HS-27A (cell line): ENCODE results near the gene PDE7B.

ENCODE experiments used
- DNase-seq: peaks from one replicate; pipeline ENCODE4 v3.0.0-alpha.2; 2012; ENCODE audit warnings: low read depth, missing footprints

The PDE7B gene

DNA sequence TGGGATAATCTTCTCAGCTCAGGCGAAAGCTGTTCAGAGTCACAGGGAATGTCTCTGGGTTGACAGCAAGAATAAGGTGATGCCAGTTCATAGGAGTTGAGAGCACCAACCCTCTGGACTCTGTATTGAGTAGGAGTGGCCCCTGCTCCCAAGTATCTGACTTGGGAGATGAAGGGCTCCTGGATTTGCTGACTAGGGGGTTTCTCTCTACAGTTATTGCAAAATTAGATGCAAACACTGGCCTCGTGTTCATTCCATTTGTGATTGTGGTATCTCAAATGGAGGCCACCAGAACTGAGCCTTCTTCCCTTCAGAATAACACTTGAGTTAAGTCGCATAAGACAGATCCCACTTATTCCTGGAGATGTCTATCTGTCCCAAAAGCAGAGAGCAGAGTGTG lies 135.7 kb downstream of the PDE7B start:
- no peak for DNase-seq

DNA sequence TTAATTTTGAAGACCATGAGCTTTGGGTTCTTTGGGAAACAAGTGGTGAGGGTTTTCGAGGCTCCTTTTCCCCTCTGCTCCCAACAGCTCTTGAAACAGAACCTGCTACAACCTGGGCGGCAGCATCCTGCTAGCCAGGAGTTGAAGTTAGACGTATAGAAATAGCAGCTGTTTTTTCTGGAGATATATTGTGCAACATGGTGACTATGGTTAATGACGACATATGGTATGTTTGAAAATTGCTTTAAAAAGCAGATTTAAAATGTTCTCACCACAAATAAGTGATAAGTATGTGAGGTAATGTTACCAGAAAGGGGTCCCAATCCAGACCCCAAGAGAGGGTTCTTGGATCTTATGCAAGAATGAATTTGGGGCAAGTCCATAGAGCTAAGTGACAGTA lies 138.9 kb downstream of the PDE7B start:
- DNase-seq = no peak

DNA sequence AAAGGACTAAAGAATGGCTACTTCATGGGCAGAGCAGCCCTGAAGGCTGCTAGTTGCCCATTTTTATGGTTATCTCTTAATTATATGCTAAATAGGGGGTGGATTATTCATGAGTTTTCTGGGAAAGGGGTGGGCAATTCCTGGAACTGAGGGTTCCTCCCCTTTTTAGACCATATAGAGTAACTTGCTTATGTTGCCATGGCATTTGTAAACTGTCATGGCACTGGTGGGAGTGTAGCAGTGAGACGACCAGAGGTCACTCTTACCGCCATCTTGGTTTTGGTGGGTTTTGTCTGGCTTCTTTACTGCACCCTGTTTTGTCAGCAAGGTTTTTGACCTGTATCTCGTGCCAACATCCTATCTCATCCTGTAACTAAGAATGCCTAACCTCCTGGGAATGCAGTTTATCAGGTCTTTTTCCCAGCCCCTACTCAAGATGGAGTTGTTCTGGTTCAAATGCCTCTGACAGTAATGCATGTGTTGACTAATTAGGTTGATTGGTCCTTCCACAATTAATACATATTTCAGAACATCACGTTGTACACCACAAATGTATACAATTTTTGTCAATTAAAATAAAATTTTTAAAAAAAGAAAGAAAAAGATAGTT lies 139.5 kb downstream of the PDE7B start:
- DNase-seq = no peak

DNA sequence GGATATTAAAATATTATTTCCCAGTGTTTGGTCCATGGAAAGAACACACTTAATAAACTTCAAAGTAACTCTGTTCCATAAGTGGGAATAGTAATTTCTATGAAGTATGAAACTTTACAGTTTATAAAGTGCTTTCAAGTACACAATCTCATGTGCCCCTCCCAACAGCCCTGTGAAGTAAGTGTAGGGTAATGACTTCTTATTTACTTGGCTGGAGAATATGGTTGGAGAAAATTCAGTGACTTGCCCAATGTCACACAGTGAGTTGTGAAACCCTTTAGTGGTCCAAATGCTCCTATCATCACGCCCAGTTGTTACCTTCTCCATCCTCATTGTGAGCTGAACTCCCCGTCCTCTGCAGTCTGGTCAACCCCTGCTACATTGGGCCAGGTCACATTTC lies 141.2 kb downstream of the PDE7B start:
- DNase-seq = no peak

DNA sequence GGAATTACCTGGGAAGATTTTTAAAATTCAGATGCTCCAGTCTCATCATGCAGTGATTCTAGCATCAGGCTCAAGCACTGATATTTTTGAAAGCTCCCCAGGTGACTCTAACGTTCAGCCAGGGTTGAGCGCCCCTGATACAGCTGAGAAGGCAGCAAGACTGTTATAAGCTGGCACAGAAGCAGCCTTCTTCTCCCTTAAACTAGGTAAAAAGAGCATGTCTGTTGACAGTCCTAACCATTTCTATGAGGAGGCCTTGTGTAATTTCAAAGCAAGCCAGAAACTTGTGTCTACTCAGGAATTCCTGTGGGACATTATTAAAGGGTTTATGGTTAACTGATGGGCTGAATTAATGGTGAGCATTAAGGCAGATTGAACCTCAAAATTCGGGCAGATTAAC lies 141.9 kb downstream of the PDE7B start:
- no peak for DNase-seq

DNA sequence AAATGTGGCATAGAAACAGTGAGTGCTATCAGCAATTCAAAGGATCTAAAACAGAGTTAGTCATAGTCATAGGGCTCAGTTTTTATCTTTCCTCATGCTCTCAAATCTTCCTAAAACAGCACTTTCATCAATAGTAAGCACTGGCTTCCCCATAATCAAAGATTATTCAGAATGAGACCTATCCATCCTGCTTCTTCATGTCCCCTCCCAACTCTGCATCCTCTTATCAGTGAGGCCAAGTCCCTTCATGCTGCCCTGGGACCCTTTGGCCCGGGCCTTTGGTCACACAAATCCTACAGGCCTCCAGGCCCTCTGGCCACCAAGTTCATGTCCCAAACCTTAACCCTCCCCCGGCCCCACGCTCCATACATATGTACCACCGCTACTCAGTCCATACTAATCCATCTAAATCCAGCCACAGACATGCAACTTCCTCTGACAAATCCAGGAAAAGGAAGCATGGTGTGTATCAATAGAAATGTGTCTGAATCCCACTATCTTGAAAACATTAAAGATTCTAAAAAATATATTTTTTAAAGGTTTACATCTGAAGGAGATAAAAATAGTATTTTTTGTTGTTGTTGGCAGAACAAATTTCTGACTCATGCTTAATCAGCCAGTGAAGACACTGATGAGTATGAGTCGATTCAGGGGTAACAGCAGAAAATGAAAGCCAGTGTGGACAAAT lies 143.5 kb downstream of the PDE7B start:
- DNase-seq = no peak

DNA sequence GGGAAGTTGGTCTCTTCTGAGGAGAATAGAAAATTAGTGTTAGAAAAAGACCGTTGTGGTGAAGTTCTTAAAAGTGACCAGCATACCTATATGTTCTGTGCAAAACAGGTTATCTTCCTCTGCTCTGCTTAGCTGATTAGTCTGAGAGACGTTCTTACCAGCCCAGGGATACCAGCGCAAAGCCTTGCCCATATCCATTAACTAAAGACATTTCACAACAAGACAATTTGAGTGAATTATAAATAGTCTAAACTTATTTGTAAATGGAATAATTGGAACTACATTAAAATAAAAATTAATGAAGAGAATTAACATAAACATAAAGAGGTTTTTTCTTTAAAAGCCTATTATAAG lies 144.0 kb downstream of the PDE7B start:
- DNase-seq = no peak

DNA sequence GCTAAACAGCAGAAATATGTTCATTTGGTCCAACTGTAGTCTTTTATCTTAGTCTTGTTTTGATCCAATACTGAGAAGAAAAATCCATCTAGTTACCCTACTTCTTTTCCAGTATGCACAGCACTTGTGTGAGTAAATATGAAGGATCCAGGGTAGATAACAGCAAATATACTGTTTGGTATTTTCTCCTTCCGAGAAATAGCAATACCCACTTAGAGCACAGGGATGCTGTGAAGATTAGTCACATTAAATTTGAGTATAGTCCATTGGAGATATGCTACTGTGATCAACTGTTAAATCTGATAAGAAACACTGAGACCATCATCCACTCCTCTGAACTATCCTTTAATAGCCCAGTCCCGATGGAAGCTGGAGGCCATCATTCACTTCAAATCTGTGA lies 145.2 kb downstream of the PDE7B start:
- no peak for DNase-seq

DNA sequence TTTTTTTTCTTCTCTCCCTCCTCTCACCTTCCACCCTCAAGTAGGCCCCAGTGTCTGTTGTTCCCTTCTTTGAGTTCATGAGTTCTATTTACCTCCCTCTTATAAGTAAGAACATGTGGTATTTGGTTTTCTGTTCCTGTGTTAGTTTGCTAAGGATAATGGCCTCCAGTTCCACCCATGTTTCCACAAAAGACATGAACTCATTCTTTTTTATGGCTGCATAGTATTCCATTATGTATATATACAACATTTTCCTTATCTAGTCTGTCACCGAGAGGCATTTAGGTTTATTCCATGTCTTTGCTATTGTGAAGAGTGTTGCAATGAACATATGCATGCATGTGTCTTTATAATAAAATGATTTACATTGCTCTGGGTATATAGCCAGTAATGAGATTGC lies 147.9 kb downstream of the PDE7B start:
- no peak for DNase-seq

DNA sequence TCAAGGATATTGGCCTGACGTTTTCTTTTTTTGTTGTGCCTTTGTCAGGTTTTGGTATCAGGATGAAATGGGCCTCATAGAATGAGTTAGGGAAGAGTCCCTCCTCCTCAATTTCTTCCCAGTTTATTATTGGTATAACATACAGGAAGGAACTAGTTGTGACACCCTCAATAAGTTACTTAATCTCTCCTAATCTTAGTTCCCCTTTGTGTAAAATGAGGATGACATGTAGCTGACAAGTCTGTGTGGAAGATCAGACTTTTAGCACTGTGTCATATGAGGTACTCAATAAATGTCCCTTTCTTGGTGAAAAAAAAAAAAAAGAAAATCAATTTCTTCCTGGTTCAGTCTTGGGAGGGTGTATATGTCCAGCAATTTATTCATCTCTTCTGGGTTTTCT lies 155.8 kb downstream of the PDE7B start:
- no peak for DNase-seq

DNA sequence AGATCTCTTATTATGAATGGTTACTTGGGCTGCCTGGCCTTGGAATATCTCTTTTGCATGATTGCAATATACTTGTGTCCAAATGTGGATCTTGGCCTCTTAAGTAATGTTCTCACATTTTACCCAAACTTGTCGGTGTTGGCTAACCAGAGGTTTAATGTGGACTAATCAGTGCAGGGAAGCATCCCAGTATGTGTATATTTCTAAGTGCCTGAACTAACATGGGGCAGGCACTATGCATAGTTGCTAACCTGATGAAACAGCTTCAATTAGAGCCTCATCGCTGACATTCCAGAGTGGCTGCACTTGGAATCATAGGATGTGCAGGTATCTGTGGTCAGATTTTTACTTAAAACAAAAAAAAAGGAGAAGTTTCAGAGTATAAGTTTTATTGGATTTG lies 160.0 kb downstream of the PDE7B start:
- DNase-seq = no peak

DNA sequence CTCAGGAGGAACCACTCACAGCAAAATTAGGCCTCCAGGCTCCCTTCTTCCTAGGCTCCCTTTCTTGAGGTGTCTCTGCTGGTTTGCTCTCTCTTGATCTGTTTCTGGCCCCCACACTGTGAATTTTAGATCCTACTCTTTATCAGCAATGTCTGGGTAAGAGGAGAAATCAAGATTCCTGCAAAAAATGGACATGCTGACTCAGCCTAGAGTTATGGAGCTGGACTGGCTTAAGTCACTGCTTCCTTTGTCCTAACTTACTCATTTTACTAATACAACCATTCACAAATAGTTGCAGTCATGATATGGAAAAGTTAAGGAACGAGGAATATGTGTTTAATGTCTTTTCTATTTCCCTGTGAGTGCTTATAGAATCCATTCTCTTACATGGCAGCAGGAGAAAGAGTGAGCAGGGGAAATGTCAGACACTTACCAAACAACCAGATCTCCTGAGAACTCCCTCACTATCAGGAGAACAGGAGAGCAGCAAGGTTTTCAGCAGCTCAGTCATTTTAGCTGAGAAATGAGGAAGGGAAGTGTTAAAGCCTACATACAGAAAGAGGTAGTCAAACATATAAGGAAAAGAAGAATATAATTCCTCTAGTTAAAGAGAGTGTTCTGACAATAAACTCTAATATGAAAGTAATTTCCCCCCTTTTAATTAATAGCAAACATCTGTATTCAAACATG lies 160.8 kb downstream of the PDE7B start:
- DNase-seq = peak; percentile 80

DNA sequence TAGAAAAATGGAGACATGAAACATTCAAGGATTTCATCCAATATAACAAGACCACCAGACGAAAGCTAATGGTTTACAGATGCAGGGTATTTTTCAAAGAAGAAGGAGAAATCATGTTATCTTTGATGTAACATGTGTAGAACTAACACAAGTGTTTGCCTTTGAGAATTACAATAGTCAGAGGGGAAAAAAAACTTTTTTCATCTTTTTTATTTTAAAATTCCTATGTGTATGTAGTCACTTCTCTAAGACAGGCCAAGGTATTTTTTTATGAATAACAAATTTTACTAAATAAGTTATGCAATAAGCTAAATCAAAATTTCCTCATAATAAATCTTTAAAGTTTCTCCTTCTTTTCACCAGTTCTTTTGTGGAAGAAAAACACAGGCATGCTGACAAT lies 161.4 kb downstream of the PDE7B start:
- DNase-seq = no peak

DNA sequence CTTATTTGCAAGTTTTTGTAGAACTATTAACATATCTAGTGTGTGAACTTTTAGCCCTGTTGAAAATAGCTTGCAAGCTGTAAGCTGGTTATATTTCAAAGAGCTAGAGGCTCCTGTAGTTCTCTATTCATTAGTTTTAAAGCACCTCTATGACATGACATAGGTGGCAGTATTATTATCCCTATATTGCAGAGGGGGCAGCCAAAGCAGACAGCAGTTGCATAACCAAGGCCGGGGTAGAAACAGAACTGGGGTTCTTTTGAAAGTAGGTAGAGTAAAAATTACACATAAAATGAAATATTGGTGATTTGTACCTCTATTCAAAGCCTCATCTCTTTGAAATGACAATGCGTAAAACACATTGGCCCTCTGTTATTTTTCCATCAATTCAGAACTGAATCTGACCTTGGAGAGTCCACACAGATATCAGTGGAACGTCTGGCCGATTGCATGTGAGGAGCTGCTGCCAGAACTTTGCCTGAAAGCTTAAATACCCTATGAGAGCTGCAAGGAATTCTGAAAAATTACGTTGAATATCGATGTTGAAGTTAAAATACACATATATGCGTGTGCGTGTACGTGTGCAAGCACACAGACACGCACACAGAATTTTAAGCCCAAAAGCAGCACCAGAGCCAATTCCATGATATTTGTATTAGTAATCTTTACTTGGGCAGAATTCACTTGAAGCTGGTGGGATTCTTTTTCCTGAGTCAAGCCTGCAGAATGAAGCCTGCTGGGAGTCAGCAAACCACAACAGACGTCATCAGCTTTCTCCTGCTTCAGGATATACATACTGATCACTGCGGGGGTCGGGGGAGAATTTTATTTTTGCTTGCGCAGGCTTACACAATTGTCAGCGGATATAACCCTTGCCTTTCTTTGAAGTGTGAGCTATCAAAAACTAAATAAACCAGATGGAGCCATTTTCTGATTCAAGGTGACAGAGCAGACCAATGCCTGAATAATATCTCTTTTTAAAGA lies 163.2 kb downstream of the PDE7B start:
- peak; percentile 98 for DNase-seq

DNA sequence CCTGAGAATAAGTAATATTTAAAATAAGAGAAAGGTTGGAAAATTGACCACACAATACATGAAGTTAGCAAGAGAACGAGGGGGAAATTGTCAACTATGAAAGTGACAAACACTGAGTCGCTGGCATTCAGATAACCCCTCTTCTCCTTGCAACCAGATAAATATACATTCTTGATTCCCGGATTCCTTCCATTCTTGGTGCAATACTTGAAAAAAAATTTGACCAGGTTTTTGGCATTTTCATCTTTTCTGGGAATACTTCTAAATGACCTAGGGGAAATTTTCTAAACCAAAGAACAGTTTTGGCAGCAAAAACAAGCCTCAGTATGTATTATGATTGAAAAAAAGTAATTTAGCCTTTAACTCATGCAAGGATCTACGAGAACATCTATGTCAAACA lies 164.0 kb downstream of the PDE7B start:
- no peak for DNase-seq

DNA sequence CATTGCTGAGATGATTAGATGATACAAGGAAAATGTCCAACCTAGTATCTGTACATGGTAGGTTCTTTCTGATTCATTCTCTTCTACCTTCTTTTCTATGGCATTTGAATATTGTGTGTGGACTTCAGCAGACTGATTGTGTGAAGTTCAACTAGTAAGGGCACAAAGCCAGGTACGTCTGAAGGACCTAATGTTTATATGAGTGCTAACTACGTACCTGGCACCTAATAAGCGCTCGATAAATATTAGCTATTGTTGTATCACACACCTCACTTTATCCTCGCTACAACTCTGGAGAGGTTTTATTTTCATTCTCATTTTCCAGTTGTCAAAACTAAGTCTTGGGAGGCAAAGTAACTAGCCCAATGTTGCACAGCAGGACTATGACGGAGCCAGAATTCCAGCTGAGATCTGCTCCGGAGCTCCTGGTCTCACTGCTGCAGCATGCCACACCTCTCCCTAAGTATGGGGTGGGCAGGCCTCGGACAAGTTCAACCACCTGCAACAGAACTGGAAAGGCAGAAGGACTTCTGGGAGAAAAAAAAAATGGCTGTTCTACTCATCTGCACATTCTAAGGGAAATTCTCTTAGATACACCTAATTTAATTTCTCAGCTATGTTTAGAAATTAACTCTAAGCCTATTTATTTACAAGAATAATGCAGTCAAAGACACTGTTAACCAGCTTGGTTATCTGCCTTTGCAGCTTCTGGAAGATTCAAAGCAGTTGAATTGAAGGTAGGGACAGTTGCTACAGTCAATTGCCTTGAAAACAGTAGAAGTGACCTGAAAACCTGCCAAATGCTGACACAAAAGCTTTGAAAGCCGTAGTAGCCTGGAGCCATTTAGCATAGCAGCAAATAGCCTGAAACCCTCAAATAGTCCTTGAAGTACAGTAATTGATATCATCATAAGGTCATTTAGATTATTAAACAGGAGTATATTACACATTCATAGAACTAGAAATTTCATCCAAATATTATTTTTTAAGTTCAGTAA lies 165.0 kb downstream of the PDE7B start:
- DNase-seq = no peak

DNA sequence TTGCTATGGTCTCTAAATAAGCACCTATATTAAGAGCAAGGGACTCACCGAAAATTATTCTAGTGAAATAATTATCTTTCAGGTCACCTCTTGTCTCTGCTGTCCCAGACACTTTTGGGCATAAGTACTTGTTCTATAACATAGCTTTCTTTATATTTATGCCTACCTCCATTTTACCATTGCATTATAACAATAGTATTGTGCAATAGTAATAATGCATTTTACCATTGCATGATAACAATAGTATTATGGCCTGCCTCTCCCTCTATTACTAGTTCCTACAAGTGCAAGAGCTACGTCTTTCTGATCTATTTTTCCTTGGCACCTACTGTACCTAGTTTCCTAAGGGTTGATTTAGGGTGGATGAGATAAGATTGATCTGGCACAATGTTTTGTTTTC lies 169.2 kb downstream of the PDE7B start:
- DNase-seq = no peak

DNA sequence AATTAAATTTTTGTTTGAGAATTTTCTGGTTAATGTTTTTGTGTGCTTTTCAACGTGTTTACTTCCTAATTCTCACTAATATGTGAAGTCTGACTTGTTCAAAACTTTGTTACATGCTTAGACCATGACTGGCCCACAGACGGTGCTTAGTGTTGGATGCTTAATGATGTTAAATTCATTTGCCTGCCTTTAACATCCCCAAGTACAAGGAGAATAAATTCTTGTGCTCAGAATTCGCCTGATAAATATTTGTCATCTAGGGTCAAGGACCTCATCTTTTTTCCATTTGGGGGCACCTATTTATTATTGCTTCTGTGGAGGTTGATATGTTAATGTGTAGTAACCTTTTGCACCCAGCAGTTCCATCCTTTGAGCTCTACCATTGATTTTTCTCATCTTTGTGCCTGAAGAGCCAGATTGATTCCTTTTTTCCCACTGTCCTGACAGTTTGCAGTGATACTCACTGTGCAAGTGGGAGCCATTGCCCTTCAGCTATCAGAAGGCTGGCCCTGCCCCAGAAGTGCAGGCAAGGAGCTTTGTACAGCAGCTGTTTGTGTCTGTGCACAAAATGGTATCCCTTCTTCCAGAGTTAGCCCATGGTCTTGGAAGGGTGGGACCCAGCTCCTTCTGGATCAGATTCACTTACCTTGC lies 170.8 kb downstream of the PDE7B start:
- no peak for DNase-seq

DNA sequence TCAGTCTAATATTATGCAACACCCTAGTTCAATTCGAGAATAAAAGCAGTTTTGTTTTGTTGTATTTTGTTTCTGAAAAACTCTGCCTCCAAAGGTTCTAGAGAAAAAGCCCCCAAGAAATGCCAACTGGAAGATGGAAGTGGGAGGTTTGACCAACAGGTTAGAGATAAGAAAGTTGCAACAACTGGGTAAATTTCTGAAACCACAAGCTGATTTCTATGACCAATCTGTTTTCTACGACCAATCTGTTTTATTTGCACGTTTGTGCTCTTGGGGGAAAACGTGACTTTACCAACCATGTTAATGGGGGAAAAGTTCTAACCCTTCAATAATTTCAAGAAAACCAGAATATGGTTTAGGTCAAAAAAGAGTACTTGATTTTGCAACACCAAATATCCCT lies 173.2 kb downstream of the PDE7B start:
- no peak for DNase-seq

DNA sequence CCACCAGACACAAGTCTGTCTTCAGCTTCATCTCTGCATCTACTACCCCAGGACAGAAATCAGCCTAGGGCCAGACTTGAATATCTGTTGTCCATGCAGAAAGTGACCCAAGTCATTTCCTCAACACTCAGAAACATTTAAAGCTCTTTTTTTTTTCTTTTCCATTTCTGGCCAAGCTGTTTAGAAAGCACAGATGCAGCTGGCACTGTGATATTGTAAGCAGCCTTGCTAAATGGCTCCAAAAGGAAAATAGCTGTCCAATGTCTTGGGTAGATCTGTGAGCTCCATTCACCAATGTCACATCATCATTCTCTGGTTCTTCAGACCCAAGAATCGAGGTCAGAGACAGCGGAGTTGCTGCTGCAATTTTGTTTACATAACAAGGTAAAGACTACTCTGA lies 174.2 kb downstream of the PDE7B start:
- no peak for DNase-seq

DNA sequence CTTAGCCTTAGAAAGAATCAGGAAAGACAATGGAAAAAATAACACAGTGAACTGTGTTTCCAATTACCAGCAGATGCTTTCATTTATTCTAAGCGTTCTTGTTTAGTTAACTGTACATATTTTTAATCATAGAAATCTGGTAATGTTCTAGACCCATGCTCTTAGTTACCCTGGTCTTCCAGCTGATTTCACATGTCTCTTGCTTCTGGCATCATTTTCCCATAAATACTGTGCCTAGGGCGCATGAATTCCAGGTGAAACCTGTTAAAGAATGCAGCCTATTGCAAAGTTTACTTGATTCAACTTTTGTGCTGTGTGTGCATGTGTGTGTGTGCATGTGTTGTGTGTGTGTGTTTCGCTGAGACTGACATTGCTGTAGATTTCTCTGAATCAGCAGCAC lies 178.6 kb downstream of the PDE7B start:
- no peak for DNase-seq
